ENCODE results near the gene COL1A1.

- TF ChIP-seq EZH2 (IDR thresholded peaks at IDR 0.05; ENCODE audit: insufficient read depth, poor library complexity, severe bottlenecking) (no peak), EZH2phosphoT487 (IDR thresholded peaks at IDR 0.05; ENCODE audit: insufficient read depth, low read depth) (no peak)
Measured at GRCh38 chr17:50144355-50144754, 57.1 kb downstream of the COL1A1 start.
